HG03342 (cell line): Measurements from ENCODE around the gene PTPRJ.

Source experiments
- ATAC-seq: cut with Tn5 transposase; IDR thresholded peaks from one replicate; pipeline ENCODE4 v1.9.1; 2021; ENCODE audit warnings: mild to moderate bottlenecking, moderate library complexity; ENCODE audit not compliant: unreplicated experiment

Gene PTPRJ

GRCh38 chr11:48087974-48088681 lies 107.8 kb downstream of the PTPRJ start:
- ATAC-seq: no peak

- no peak for ATAC-seq
These were observed 108.3 kb downstream of the PTPRJ start for GRCh38 chr11:48088682-48089050.

GRCh38 chr11:48090174-48090573 lies 109.8 kb downstream of the PTPRJ start:
- ATAC-seq: no peak

- ATAC-seq: no peak
These were observed 111.2 kb downstream of the PTPRJ start for GRCh38 chr11:48091426-48092102.

GRCh38 chr11:48093323-48093722 lies 113.0 kb downstream of the PTPRJ start:
- ATAC-seq: no peak

- no peak for ATAC-seq
These were observed 113.7 kb downstream of the PTPRJ start for GRCh38 chr11:48093795-48094642.

- no peak for ATAC-seq
These were observed 114.4 kb downstream of the PTPRJ start for GRCh38 chr11:48094643-48095339.

GRCh38 chr11:48095779-48096470 lies 115.6 kb downstream of the PTPRJ start:
- ATAC-seq: no peak

GRCh38 chr11:48096588-48097525 lies 116.5 kb downstream of the PTPRJ start:
- no peak for ATAC-seq

- no peak for ATAC-seq
These were observed 117.7 kb downstream of the PTPRJ start for GRCh38 chr11:48098024-48098423.

GRCh38 chr11:48099916-48100446 lies 119.6 kb downstream of the PTPRJ start:
- ATAC-seq: no peak

GRCh38 chr11:48101044-48101733 lies 120.8 kb downstream of the PTPRJ start:
- ATAC-seq: no peak

GRCh38 chr11:48101958-48102357 lies 121.6 kb downstream of the PTPRJ start:
- no peak for ATAC-seq

- no peak for ATAC-seq
These were observed 123.5 kb downstream of the PTPRJ start for GRCh38 chr11:48103621-48104567.

- ATAC-seq: no peak
These were observed 124.2 kb downstream of the PTPRJ start for GRCh38 chr11:48104568-48104924.

- no peak for ATAC-seq
These were observed 125.0 kb downstream of the PTPRJ start for GRCh38 chr11:48105096-48105990.

- ATAC-seq: no peak
These were observed 125.8 kb downstream of the PTPRJ start for GRCh38 chr11:48106166-48106565.
